Neural cell (in vitro differentiated cells): Measurements from ENCODE around the gene ADAMTS4. TPM values are rescaled to one million over a fixed set of nuclear protein-coding genes. Genes with fewer than 3 reads are reported as not detected.
A peak's percentile ranks its signal among the peaks of the same experiment; 100 is the strongest.

ENCODE experiments used
- H2AFZ ChIP-seq: fragments of 200-600, 300-800 bp; sonication (generic), shearing (Covaris generic); 2 replicates; pipeline ENCODE4 v1.6.0; 2014; ENCODE audit warnings: low read depth, mild to moderate bottlenecking, antibody characterized with exemption, low read length, moderate library complexity
- H3F3A ChIP-seq: fragments of 200-600 bp; shearing (Covaris generic); 2 replicates; pipeline ENCODE4 v1.6.1; 2016; ENCODE audit warnings: mild to moderate bottlenecking, moderate library complexity, mixed read lengths, antibody characterized with exemption, low read length; ENCODE audit not compliant: insufficient read depth, poor library complexity, severe bottlenecking
- H3K27ac ChIP-seq: fragments of 200-600, 300-800 bp; sonication (generic), shearing (Covaris generic); 2 replicates; pipeline ENCODE4 v1.5.1; 2014; ENCODE audit warnings: mild to moderate bottlenecking, low read length, moderate library complexity
- H3K27me3 ChIP-seq: fragments of 300-800, 200-600 bp; sonication (generic), shearing (Covaris generic); 2 replicates; pipeline ENCODE4 v1.6.0; 2014; ENCODE audit warnings: mild to moderate bottlenecking, low read depth, low read length, moderate library complexity; ENCODE audit not compliant: insufficient read depth
- H3K36me3 ChIP-seq: fragments of 300-800, 200-600 bp; sonication (generic), shearing (Covaris generic); 2 replicates; pipeline ENCODE4 v1.5.1; 2014; ENCODE audit warnings: mild to moderate bottlenecking, antibody characterized with exemption, low read length, moderate library complexity; ENCODE audit not compliant: insufficient read depth
- H3K4me2 ChIP-seq: fragments of 300-800, 200-600 bp; sonication (generic), shearing (Covaris generic); 2 replicates; pipeline ENCODE4 v1.6.0; 2014; ENCODE audit warnings: mild to moderate bottlenecking, low read length
- H3K4me3 ChIP-seq: fragments of 300-800, 200-600 bp; sonication (generic), shearing (Covaris generic); 2 replicates; pipeline ENCODE4 v1.5.1; 2014; ENCODE audit warnings: mild to moderate bottlenecking, low read length, moderate library complexity
- H3K79me2 ChIP-seq: fragments of 200-600 bp; shearing (Covaris generic); replicated peaks from 2 replicates; pipeline ENCODE4 v1.6.0; 2014; ENCODE audit warnings: mild to moderate bottlenecking, low read length, moderate library complexity; ENCODE audit not compliant: insufficient read depth
- H3K9ac ChIP-seq: fragments of 300-800, 200-600 bp; sonication (generic), shearing (Covaris generic); 2 replicates; pipeline ENCODE4 v1.6.1; 2016; ENCODE audit warnings: mild to moderate bottlenecking, low read length, mixed read lengths
- H3K9me2 ChIP-seq: fragments of 200-600 bp; shearing (Covaris generic); 2 replicates; pipeline ENCODE4 v1.6.1; 2016; ENCODE audit warnings: mild to moderate bottlenecking, low read length, mixed read lengths; ENCODE audit not compliant: insufficient read depth
- H3K9me3 ChIP-seq: fragments of 200-600, 300-800 bp; sonication (generic), shearing (Covaris generic); 2 replicates; pipeline ENCODE4 v1.6.1; 2016; ENCODE audit warnings: mild to moderate bottlenecking, mixed run types, low read length, moderate library complexity, mixed read lengths
- H4K20me1 ChIP-seq: fragments of 200-600 bp; shearing (Covaris generic); 2 replicates; pipeline ENCODE4 v1.6.1; 2016; ENCODE audit warnings: mild to moderate bottlenecking, mixed run types; ENCODE audit not compliant: insufficient read depth
- CTCF ChIP-seq: fragments of 450-650 bp; IDR thresholded peaks from 2 replicates; pipeline ENCODE4 v1.5.1; 2014; ENCODE audit warnings: antibody characterized with exemption, mild to moderate bottlenecking, moderate library complexity; ENCODE audit not compliant: poor library complexity, severe bottlenecking
- EP300 ChIP-seq: fragments of 450-650 bp; conservative IDR thresholded peaks from 2 replicates; pipeline ENCODE4 v1.6.1; 2014; ENCODE audit warnings: antibody characterized with exemption, mild to moderate bottlenecking, moderate library complexity; ENCODE audit not compliant: poor library complexity, severe bottlenecking
- EZH2 ChIP-seq: fragments of 200-600, 300-800 bp; shearing (Covaris generic), sonication (generic); IDR thresholded peaks from 2 replicates; pipeline ENCODE4 v1.6.1; 2014; ENCODE audit warnings: antibody characterized with exemption, low read length, borderline replicate concordance, mild to moderate bottlenecking; ENCODE audit not compliant: insufficient read depth, poor library complexity, severe bottlenecking
- MXI1 ChIP-seq: fragments of 450-650 bp; conservative IDR thresholded peaks from 2 replicates; pipeline ENCODE4 v1.6.1; 2014; ENCODE audit warnings: antibody characterized with exemption, mild to moderate bottlenecking; ENCODE audit not compliant: poor library complexity, severe bottlenecking
- POLR2AphosphoS5 ChIP-seq: IDR thresholded peaks from 2 replicates; pipeline ENCODE4 v1.6.1; 2012
- RAD21 ChIP-seq: fragments of 450-650 bp; conservative IDR thresholded peaks from 2 replicates; pipeline ENCODE4 v1.6.1; 2014; ENCODE audit warnings: antibody characterized with exemption, mild to moderate bottlenecking, moderate library complexity
- SMC3 ChIP-seq: fragments of 450-650 bp; conservative IDR thresholded peaks from 2 replicates; pipeline ENCODE4 v1.6.1; 2014; ENCODE audit warnings: antibody characterized with exemption, mild to moderate bottlenecking, moderate library complexity; ENCODE audit not compliant: poor library complexity
- TAF1 ChIP-seq: IDR thresholded peaks from 2 replicates; pipeline ENCODE4 v1.6.1; 2012; ENCODE audit warnings: low read depth
- polyA plus RNA-seq: library from polyadenylated mRNA; depleted of rRNA; stranded (reverse); fragments of >200 nt; gene quantifications from 2 replicates; pipeline ENCODE4 v1.2.3, GENCODE V29; 2014
- TF ChIP-seq, protein P1 (sequence below): IDR thresholded peaks from 2 replicates; pipeline ENCODE4 v1.6.1; 2012; ENCODE audit warnings: borderline replicate concordance

Gene ADAMTS4
- polyA plus RNA-seq, 1 donor from 2014 or later, result 0.04 TPM

- Histone ChIP-seq H3K79me2 (peaks cover 22% of the 10 kb centered on the region), H3K9me3 (no peaks in the 10 kb centered on the region), H3K36me3 (peaks cover 7% of the 10 kb centered on the region), H3K9ac (peak overlapping the region; percentile 91), H3K4me3 (peak overlapping the region; percentile 80), H3K4me2 (peak overlapping the region; percentile 48), H2AFZ (peak overlapping the region; percentile 96), H3K27me3 (no peaks in the 10 kb centered on the region), H4K20me1 (no peaks in the 10 kb centered on the region), H3F3A (no peaks in the 10 kb centered on the region), H3K9me2 (no peaks in the 10 kb centered on the region), H3K27ac (peak overlapping the region; percentile 90)
- no peak for TF ChIP-seq RAD21
- TF ChIP-seq, protein P1, sequence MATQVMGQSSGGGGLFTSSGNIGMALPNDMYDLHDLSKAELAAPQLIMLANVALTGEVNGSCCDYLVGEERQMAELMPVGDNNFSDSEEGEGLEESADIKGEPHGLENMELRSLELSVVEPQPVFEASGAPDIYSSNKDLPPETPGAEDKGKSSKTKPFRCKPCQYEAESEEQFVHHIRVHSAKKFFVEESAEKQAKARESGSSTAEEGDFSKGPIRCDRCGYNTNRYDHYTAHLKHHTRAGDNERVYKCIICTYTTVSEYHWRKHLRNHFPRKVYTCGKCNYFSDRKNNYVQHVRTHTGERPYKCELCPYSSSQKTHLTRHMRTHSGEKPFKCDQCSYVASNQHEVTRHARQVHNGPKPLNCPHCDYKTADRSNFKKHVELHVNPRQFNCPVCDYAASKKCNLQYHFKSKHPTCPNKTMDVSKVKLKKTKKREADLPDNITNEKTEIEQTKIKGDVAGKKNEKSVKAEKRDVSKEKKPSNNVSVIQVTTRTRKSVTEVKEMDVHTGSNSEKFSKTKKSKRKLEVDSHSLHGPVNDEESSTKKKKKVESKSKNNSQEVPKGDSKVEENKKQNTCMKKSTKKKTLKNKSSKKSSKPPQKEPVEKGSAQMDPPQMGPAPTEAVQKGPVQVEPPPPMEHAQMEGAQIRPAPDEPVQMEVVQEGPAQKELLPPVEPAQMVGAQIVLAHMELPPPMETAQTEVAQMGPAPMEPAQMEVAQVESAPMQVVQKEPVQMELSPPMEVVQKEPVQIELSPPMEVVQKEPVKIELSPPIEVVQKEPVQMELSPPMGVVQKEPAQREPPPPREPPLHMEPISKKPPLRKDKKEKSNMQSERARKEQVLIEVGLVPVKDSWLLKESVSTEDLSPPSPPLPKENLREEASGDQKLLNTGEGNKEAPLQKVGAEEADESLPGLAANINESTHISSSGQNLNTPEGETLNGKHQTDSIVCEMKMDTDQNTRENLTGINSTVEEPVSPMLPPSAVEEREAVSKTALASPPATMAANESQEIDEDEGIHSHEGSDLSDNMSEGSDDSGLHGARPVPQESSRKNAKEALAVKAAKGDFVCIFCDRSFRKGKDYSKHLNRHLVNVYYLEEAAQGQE, result no peak
- TF ChIP-seq TAF1, result no peak
- no peak for TF ChIP-seq SMC3
- TF ChIP-seq CTCF, result no peak
- TF ChIP-seq POLR2AphosphoS5, result no peak
- TF ChIP-seq EZH2, result no peak
- no peak for TF ChIP-seq EP300
- TF ChIP-seq MXI1, result no peak
Measured at GRCh38 chr1:161200992-161201835, 2.4 kb upstream of the ADAMTS4 start.

GRCh38 chr1:161200421-161200991 is 1.7 kb upstream of the ADAMTS4 start:
- Histone ChIP-seq H4K20me1 (no peaks in the 10 kb centered on the region), H3K27me3 (no peaks in the 10 kb centered on the region), H3K9me3 (no peaks in the 10 kb centered on the region), H3K4me2 (no peak overlapping the region), H3K9me2 (no peaks in the 10 kb centered on the region), H3K4me3 (no peak overlapping the region), H3F3A (no peaks in the 10 kb centered on the region), H3K79me2 (peaks cover 22% of the 10 kb centered on the region), H3K9ac (no peak overlapping the region), H3K36me3 (peaks cover 7% of the 10 kb centered on the region), H2AFZ (no peak overlapping the region), H3K27ac (no peak overlapping the region)
- no peak for TF ChIP-seq TAF1
- no peak for TF ChIP-seq EP300
- TF ChIP-seq POLR2AphosphoS5, result no peak
- TF ChIP-seq CTCF, result no peak
- TF ChIP-seq RAD21, result no peak
- TF ChIP-seq, protein P1, result no peak
- no peak for TF ChIP-seq MXI1
- no peak for TF ChIP-seq EZH2
- no peak for TF ChIP-seq SMC3
